GM12865 (cell line): ENCODE results near the gene DDX11.
"Not testable (repeated sequence)": the region's sequence is repeated elsewhere in the genome, so short reads cannot be mapped to it uniquely, and the experiment has no call there.

Source experiments
- DNase-seq: peaks from one replicate; pipeline ENCODE4 v3.0.0; 2010; ENCODE audit warnings: low read depth
- H3K4me3 ChIP-seq: 2 replicates; pipeline ENCODE4 v1.5.1; 2011; ENCODE audit warnings: mild to moderate bottlenecking, low read depth, low read length, control low read depth
- TF ChIP-seq, protein P1 (sequence below): IDR thresholded peaks from 2 replicates; pipeline ENCODE4 v1.5.1; 2011; ENCODE audit warnings: low read length, control low read depth, low read depth, inconsistent platforms; ENCODE audit not compliant: insufficient read depth; ENCODE audit errors: missing control alignments

DDX11 gene

DNA sequence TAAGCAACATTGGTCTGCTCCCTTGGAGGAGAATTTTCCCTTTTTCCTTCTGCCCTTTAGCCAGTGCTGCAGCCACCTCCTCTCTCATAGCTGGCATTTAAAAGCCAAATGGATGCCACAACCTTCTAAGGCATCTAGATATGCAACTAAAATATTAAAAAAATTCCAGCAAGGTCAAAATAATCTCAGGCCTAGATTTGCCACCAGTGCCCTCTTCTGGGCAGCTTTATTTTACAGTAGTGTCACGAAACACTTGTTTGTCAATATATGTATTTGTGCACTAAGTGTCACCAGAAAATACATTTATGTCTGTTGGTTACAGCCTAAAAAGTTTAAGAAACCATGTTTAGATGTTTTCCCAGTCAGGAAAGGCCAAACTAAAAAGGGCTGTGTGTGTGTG, 19.7 kb upstream of the DDX11 start:
- H3K4me3 ChIP-seq, DNase-seq: not testable (repeated sequence)
- TF ChIP-seq, protein P1, sequence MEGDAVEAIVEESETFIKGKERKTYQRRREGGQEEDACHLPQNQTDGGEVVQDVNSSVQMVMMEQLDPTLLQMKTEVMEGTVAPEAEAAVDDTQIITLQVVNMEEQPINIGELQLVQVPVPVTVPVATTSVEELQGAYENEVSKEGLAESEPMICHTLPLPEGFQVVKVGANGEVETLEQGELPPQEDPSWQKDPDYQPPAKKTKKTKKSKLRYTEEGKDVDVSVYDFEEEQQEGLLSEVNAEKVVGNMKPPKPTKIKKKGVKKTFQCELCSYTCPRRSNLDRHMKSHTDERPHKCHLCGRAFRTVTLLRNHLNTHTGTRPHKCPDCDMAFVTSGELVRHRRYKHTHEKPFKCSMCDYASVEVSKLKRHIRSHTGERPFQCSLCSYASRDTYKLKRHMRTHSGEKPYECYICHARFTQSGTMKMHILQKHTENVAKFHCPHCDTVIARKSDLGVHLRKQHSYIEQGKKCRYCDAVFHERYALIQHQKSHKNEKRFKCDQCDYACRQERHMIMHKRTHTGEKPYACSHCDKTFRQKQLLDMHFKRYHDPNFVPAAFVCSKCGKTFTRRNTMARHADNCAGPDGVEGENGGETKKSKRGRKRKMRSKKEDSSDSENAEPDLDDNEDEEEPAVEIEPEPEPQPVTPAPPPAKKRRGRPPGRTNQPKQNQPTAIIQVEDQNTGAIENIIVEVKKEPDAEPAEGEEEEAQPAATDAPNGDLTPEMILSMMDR, result peak; percentile 4

- no peak for DNase-seq
- TF ChIP-seq, protein P1, result no peak
- no peak overlapping the region for H3K4me3 ChIP-seq
These were observed 16.0 kb upstream of the DDX11 start for GRCh38 chr12:31057671-31058070.

GRCh38 chr12:31066196-31066595, 7.5 kb upstream of the DDX11 start:
- H3K4me3 ChIP-seq, DNase-seq: not testable (repeated sequence)

DNA sequence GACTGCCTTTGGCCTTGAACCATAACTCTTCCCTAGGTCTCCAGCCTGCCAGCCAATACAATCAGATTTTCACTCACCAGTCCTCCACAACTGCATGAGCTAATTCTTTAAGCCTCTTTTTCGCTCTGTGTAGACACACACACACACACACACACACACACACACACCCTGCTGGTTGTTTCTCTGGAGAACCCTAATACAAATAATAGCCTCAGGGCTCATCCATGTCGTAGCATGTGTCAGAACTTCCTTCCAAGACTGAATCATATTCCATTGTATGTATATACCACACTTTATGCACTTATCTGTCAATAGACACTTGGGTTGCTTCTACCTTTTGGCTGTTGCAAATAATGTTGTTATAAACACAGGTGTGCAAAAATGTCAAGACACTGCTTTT, 6.0 kb upstream of the DDX11 start:
- H3K4me3 ChIP-seq, DNase-seq: not testable (repeated sequence)

- not testable (repeated sequence) for H3K4me3 ChIP-seq, DNase-seq
These were observed 2.5 kb upstream of the DDX11 start for GRCh38 chr12:31070971-31071740.

- DNase-seq, result not testable (repeated sequence)
- H3K4me3 ChIP-seq, result peak overlapping the region; percentile 96
These were observed 698 bp upstream of the DDX11 start for GRCh38 chr12:31072962-31073361.

GRCh38 chr12:31074333-31074874, 744 bp downstream of the DDX11 start:
- TF ChIP-seq, protein P1, result peak; percentile 15
- H3K4me3 ChIP-seq, result peak overlapping the region; percentile 96
- DNase-seq, result peak; percentile 47

DNA sequence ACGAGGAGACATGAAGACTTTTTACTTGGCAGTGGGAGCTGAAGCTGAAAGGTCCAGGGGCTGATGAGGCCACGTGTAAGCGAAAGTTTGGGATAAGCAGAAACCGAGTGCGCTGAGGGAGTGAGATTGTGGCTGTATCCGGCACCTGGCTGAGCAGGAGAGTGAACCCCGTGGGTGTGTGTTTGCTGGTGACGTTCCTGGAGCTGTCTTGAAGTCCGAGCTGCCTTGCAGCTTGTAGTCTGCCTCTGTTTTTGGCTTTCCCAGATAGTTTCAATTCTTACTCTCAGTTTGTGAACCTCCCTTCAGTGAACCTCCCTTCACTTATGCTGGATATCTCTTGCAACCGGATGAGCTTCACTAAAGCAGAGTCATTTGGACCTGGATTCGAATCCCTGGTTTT, 2.5 kb downstream of the DDX11 start:
- H3K4me3 ChIP-seq, DNase-seq: not testable (repeated sequence)

- DNase-seq, H3K4me3 ChIP-seq: not testable (repeated sequence)
These were observed 3.4 kb downstream of the DDX11 start for GRCh38 chr12:31077095-31077494.

GRCh38 chr12:31077998-31078397, 4.3 kb downstream of the DDX11 start:
- DNase-seq, result not testable (repeated sequence)

DNA sequence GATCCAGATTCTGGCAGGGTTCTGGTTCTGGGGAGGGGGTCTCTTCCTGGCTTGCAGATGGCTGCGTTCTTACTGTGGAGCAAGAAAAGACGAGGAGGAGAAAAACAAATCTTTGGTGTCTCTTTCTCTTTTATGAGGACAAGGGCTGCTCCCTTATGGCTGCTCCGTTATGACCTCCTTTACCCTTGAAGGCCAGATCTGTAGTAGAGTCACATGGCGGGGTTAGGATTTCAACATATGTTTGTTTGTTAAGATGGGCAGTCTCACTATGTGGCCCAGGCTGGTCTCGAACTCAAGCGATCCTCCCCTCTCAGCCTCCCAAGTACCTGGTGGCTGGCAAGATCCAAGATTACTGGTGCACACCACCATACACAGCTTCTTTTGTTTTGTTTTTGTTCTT, 5.8 kb downstream of the DDX11 start:
- not testable (repeated sequence) for DNase-seq, H3K4me3 ChIP-seq

More at GRCh38 chr12:31077998-31078397, 4.3 kb downstream of the DDX11 start:
- not testable (repeated sequence) for H3K4me3 ChIP-seq

DNA sequence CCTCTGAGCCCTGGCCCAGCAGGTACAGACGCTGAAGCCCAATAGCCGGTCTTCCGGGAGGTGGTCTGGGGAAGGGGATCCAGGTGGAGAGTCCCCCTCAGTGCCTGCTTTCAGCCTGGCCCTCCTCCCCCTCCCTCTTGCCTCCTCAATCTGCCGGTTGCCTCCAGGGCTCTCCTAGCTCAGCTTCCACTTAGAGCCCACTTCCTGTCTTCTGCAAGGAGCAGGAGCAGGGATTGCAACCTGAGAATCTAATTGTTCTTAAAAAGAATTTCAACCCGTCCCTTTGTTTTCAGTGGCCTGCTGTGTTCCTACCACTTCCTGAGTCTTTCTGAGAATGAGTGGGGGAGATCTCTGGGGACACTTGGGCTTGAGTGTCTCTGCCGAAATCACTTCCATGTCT, 6.6 kb downstream of the DDX11 start:
- not testable (repeated sequence) for DNase-seq, H3K4me3 ChIP-seq

GRCh38 chr12:31081274-31081673, 7.6 kb downstream of the DDX11 start:
- DNase-seq, H3K4me3 ChIP-seq: not testable (repeated sequence)

DNA sequence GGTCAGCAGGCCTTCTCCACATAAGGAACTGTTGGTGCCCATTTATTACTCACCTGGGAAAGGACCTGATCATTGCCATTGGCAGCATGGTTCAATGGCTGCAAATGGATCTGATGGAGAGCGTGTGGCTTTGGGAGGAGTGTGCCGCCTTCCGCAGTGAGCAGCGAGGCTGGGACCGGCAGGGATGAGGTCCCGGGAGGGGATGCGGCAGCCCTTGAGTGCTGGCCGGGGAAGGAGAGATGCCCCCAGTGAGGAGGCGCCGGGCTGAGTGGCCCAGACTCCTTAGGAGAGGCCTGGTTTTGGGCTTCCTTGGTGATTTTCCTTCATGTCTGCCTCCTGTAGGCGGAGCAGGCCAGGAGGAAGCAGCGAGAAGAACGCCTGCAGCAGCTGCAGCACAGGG, 10.6 kb downstream of the DDX11 start:
- not testable (repeated sequence) for DNase-seq, H3K4me3 ChIP-seq

- DNase-seq, H3K4me3 ChIP-seq: not testable (repeated sequence)
These were observed 12.4 kb downstream of the DDX11 start for GRCh38 chr12:31086032-31086431.

GRCh38 chr12:31087486-31087885, 13.8 kb downstream of the DDX11 start:
- not testable (repeated sequence) for DNase-seq, H3K4me3 ChIP-seq
